ENCODE data around the gene GAB2. TPM values are rescaled to one million over a fixed set of nuclear protein-coding genes. Genes with fewer than 3 reads are reported as not detected.
A peak's percentile ranks its signal among the peaks of the same experiment; 100 is the strongest.

The GAB2 gene
- total and polyA plus RNA-seq, 2 of the 13 experiments (the other 11 are each of a cell fraction or from before 2014, with no cell fraction given), result 4.1 to 8.6 TPM

DNA sequence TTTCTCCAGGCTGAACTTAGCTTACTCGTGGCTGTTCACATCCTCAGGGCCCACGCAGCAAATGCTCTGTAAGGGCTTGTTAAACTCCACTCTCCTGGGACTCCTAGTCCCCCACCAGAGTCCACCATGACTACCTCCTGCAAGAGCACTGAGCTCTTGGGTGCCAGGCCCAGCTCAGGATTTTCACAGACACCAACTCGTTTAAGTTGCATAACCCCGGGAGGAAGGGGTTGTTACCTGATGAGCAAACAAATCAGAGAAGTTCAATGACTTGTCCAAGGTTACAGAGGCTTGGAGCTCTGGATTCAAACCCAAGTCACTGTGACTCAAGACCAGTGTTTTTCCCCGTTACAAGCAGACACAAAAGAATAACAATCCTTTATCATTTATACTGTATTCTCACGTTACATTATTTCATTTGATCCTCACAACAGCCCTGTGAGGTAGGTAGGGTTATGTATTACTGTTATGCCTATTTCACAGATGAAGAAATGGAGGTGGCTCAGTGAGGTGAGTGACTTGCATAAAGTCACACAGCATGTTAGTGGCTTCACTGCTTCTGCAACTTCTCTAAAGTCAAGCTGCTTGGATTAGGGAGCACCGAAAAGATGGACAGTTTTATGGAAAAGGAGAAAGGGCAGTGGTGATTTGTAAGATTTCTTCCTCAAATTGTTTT is 246.6 kb downstream of the GAB2 start (continued):
- TF ChIP-seq, protein P1, sequence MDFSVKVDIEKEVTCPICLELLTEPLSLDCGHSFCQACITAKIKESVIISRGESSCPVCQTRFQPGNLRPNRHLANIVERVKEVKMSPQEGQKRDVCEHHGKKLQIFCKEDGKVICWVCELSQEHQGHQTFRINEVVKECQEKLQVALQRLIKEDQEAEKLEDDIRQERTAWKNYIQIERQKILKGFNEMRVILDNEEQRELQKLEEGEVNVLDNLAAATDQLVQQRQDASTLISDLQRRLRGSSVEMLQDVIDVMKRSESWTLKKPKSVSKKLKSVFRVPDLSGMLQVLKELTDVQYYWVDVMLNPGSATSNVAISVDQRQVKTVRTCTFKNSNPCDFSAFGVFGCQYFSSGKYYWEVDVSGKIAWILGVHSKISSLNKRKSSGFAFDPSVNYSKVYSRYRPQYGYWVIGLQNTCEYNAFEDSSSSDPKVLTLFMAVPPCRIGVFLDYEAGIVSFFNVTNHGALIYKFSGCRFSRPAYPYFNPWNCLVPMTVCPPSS (IDR thresholded peaks at IDR 0.05), result no peak
- TF ChIP-seq KDM5A (IDR thresholded peaks at IDR 0.05; ENCODE audit: borderline replicate concordance, low read length) (no peak), MAF1 (CRISPR knock-in tag; IDR thresholded peaks at IDR 0.05; ENCODE audit: borderline replicate concordance) (no peak), ZNF382 (CRISPR knock-in tag; IDR thresholded peaks at IDR 0.05; ENCODE audit: borderline replicate concordance) (no peak), HES4 (CRISPR knock-in tag; IDR thresholded peaks at IDR 0.05; ENCODE audit: borderline replicate concordance) (no peak), SNRNP70 (IDR thresholded peaks at IDR 0.05; ENCODE audit: low read depth, low read length) (no peak), SMAD3 (CRISPR knock-in tag; IDR thresholded peaks at IDR 0.05) (0 out of 2 replicates have a peak, but pooled peaks have one; percentile 33), SMYD3 (CRISPR knock-in tag; IDR thresholded peaks at IDR 0.05) (no peak), ZNF567 (CRISPR knock-in tag; IDR thresholded peaks at IDR 0.05; ENCODE audit: borderline replicate concordance) (no peak), CBX2 (IDR thresholded peaks at IDR 0.05; ENCODE audit: low read depth, low read length) (no peak), CBX2 (CRISPR knock-in tag; IDR thresholded peaks at IDR 0.05; ENCODE audit: low read depth) (no peak), NFATC3 (CRISPR knock-in tag; IDR thresholded peaks at IDR 0.05) (no peak), ZBTB4 (CRISPR knock-in tag; IDR thresholded peaks at IDR 0.05; ENCODE audit: borderline replicate concordance) (no peak), ZNF333 (CRISPR knock-in tag; IDR thresholded peaks at IDR 0.05; ENCODE audit: borderline replicate concordance) (no peak), ZNF24 (IDR thresholded peaks at IDR 0.05) (no peak), PITX1 (CRISPR knock-in tag; IDR thresholded peaks at IDR 0.05) (no peak), ZNF121 (CRISPR knock-in tag; IDR thresholded peaks at IDR 0.05) (no peak), ZNF879 (CRISPR knock-in tag; IDR thresholded peaks at IDR 0.05) (no peak), ZBTB39 (CRISPR knock-in tag; IDR thresholded peaks at IDR 0.05) (no peak), PAX8 (CRISPR knock-in tag; IDR thresholded peaks at IDR 0.05; ENCODE audit: borderline replicate concordance) (no peak), ZNF83 (CRISPR knock-in tag; IDR thresholded peaks at IDR 0.05; ENCODE audit: borderline replicate concordance) (no peak)
- TF ChIP-seq, protein P2, sequence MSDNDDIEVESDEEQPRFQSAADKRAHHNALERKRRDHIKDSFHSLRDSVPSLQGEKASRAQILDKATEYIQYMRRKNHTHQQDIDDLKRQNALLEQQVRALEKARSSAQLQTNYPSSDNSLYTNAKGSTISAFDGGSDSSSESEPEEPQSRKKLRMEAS (IDR thresholded peaks at IDR 0.05), result no peak
- TF ChIP-seq, protein P3, sequence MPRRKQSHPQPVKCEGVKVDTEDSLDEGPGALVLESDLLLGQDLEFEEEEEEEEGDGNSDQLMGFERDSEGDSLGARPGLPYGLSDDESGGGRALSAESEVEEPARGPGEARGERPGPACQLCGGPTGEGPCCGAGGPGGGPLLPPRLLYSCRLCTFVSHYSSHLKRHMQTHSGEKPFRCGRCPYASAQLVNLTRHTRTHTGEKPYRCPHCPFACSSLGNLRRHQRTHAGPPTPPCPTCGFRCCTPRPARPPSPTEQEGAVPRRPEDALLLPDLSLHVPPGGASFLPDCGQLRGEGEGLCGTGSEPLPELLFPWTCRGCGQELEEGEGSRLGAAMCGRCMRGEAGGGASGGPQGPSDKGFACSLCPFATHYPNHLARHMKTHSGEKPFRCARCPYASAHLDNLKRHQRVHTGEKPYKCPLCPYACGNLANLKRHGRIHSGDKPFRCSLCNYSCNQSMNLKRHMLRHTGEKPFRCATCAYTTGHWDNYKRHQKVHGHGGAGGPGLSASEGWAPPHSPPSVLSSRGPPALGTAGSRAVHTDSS (CRISPR knock-in tag; conservative IDR thresholded peaks at IDR 0.05), result no peak
